COLO829 (cell line): ENCODE results near the gene OBSCN.

Experiments
- DNase-seq: peaks from one replicate; pipeline ENCODE4 v3.0.0; 2012; ENCODE audit warnings: low spot score

OBSCN gene

GRCh38 chr1:228405200-228405978 is 197.5 kb downstream of the OBSCN start:
- DNase-seq: no peak

GRCh38 chr1:228405979-228406228 is 198.1 kb downstream of the OBSCN start:
- no peak for DNase-seq

- no peak for DNase-seq
Measured at GRCh38 chr1:228407106-228408040, 199.5 kb downstream of the OBSCN start.

- DNase-seq: no peak
Measured at GRCh38 chr1:228408041-228408868, 200.4 kb downstream of the OBSCN start.

GRCh38 chr1:228408869-228409805 is 201.3 kb downstream of the OBSCN start:
- DNase-seq: no peak

GRCh38 chr1:228410015-228410414 is 202.2 kb downstream of the OBSCN start:
- no peak for DNase-seq

- no peak for DNase-seq
Measured at GRCh38 chr1:228410671-228411070, 202.8 kb downstream of the OBSCN start.

- no peak for DNase-seq
Measured at GRCh38 chr1:228411121-228411520, 203.3 kb downstream of the OBSCN start.

- DNase-seq: no peak
Measured at GRCh38 chr1:228411548-228412430, 203.9 kb downstream of the OBSCN start.

- no peak for DNase-seq
Measured at GRCh38 chr1:228413241-228414010, 205.6 kb downstream of the OBSCN start.

- no peak for DNase-seq
Measured at GRCh38 chr1:228414511-228415211, 206.8 kb downstream of the OBSCN start.

GRCh38 chr1:228415221-228415620 is 207.4 kb downstream of the OBSCN start:
- no peak for DNase-seq

GRCh38 chr1:228415853-228416216 is 208.0 kb downstream of the OBSCN start:
- DNase-seq: no peak

GRCh38 chr1:228416217-228416933 is 208.5 kb downstream of the OBSCN start, which contains the start of gene TRIM17:
TSS of gene TRIM17 (minus strand) at chr1:228416861. CDS start at chr1:228415072, 1,789 bp downstream.
- DNase-seq: no peak

GRCh38 chr1:228417061-228417460 is 209.2 kb downstream of the OBSCN start:
- no peak for DNase-seq

GRCh38 chr1:228417483-228418203 is 209.8 kb downstream of the OBSCN start:
- DNase-seq: no peak
